IMR-90 (cell line): ENCODE data around the gene ERBB4. TPM values are rescaled to one million over a fixed set of nuclear protein-coding genes. Genes with fewer than 3 reads are reported as not detected.

Experiments used
- ATAC-seq: fragments of 200-7000 bp; cut with Tn5 transposase; 2 replicates; pipeline ENCODE4 v1.9.1; 2020; ENCODE audit warnings: low read depth, mild to moderate bottlenecking, moderate library complexity
- BruUV-seq: library from RNA; stranded (reverse); fragments of 400-500 nt; replicated peaks from 2 replicates; lab custom pipeline; 2021; lab: Mats Ljungman, UMichigan
- CTCF ChIA-PET: fragments of 300-600 bp; formaldehyde crosslinking; extraction: SDS; loops from one replicate; lab custom pipeline; 2021; ENCODE audit warnings: antibody characterized with exemption; lab: Yijun Ruan, JAX
- POLR2A ChIA-PET: fragments of 300-600 bp; sonication (Branson Sonifier 250); formaldehyde crosslinking; loops from one replicate; lab custom pipeline; 2022; ENCODE audit warnings: antibody characterized with exemption; ENCODE audit not compliant: unreplicated experiment; lab: Charles Lee
- DNase-seq: peaks from one replicate; pipeline ENCODE4 v3.0.0; 2013
- H2AFZ ChIP-seq: replicated peaks from 2 replicates; pipeline ENCODE3; 2013; ENCODE audit warnings: low read length, mild to moderate bottlenecking; ENCODE audit not compliant: poor library complexity
- H2AK5ac ChIP-seq: 2 replicates; pipeline ENCODE4 v1.6.1; 2013; ENCODE audit warnings: low read depth, low read length, inconsistent platforms
- H2AK9ac ChIP-seq: replicated peaks from 2 replicates; pipeline ENCODE3; 2013; ENCODE audit warnings: mild to moderate bottlenecking, low read depth, low read length, moderate library complexity; ENCODE audit not compliant: poor library complexity
- H2BK120ac ChIP-seq: 2 replicates; pipeline ENCODE4 v1.6.1; 2013; ENCODE audit warnings: low read depth, low read length, inconsistent platforms
- H2BK15ac ChIP-seq: 3 replicates; pipeline ENCODE4 v1.6.1; 2013; ENCODE audit warnings: low read depth, low read length, inconsistent platforms
- H2BK20ac ChIP-seq: 2 replicates; pipeline ENCODE4 v1.6.1; 2013; ENCODE audit warnings: low read depth, mild to moderate bottlenecking, inconsistent platforms, low read length, moderate library complexity
- H2BK5ac ChIP-seq: 2 replicates; pipeline ENCODE4 v1.6.1; 2013; ENCODE audit warnings: mild to moderate bottlenecking, low read depth, low read length, inconsistent platforms; ENCODE audit not compliant: poor library complexity, severe bottlenecking
- H3K14ac ChIP-seq: replicated peaks from 2 replicates; pipeline ENCODE4 v1.6.1; 2013; ENCODE audit warnings: low read depth, low read length, inconsistent platforms
- H3K18ac ChIP-seq: 2 replicates; pipeline ENCODE4 v1.6.1; 2013; ENCODE audit warnings: low read depth, low read length, control low read depth
- H3K23ac ChIP-seq: 2 replicates; pipeline ENCODE4 v1.6.1; 2013; ENCODE audit warnings: low read depth, low read length, inconsistent platforms
- H3K27ac ChIP-seq: 2 replicates; pipeline ENCODE4 v1.5.1; 2013; ENCODE audit warnings: mild to moderate bottlenecking, control low read depth, low read length; ENCODE audit not compliant: insufficient read depth
- H3K27me3 ChIP-seq: 2 replicates; pipeline ENCODE4 v1.6.1; 2013; ENCODE audit warnings: low read length; ENCODE audit not compliant: control insufficient read depth, insufficient read depth
- H3K36me3 ChIP-seq: 2 replicates; pipeline ENCODE4 v1.6.1; 2013; ENCODE audit warnings: low read length, mixed read lengths; ENCODE audit not compliant: control insufficient read depth, insufficient read depth
- H3K4ac ChIP-seq: 2 replicates; pipeline ENCODE4 v1.6.1; 2013; ENCODE audit warnings: low read depth, low read length, inconsistent platforms
- H3K4me1 ChIP-seq: 2 replicates; pipeline ENCODE4 v1.6.1; 2013; ENCODE audit warnings: low read length, mixed read lengths; ENCODE audit not compliant: control insufficient read depth, insufficient read depth
- H3K4me2 ChIP-seq: 2 replicates; pipeline ENCODE4 v1.6.1; 2013; ENCODE audit warnings: low read depth, mild to moderate bottlenecking, control low read depth, low read length, moderate library complexity
- H3K4me3 ChIP-seq: 2 replicates; pipeline ENCODE4 v1.5.1; 2013; ENCODE audit warnings: low read depth, mild to moderate bottlenecking, control low read depth, low read length, moderate library complexity; ENCODE audit not compliant: insufficient read depth
- H3K56ac ChIP-seq: 2 replicates; pipeline ENCODE4 v1.6.1; 2013; ENCODE audit warnings: low read length, inconsistent platforms; ENCODE audit not compliant: insufficient read depth; ENCODE audit errors: extremely low read depth
- H3K79me1 ChIP-seq, 2 experiments: 2 replicates each; pipeline ENCODE4 v1.6.1; 2013; ENCODE audit warnings: low read length in 2 of 2, inconsistent platforms in 1 of 2, low read depth in 1 of 2
- H3K9ac ChIP-seq: 2 replicates; pipeline ENCODE4 v1.6.1; 2013; ENCODE audit warnings: low read depth, low read length, control low read depth
- H3K9me1 ChIP-seq: 2 replicates; pipeline ENCODE4 v1.6.1; 2013; ENCODE audit warnings: low read length, inconsistent platforms; ENCODE audit not compliant: insufficient read depth
- H3K9me3 ChIP-seq: 2 replicates; pipeline ENCODE4 v1.6.1; 2013; ENCODE audit warnings: low read length; ENCODE audit not compliant: control insufficient read depth, insufficient read depth
- H4K20me1 ChIP-seq: 2 replicates; pipeline ENCODE4 v1.6.1; 2013; ENCODE audit warnings: low read length, inconsistent platforms; ENCODE audit not compliant: insufficient read depth
- H4K5ac ChIP-seq: 2 replicates; pipeline ENCODE4 v1.6.1; 2013; ENCODE audit warnings: mild to moderate bottlenecking, low read depth, low read length, control low read depth
- H4K8ac ChIP-seq, 2 experiments: 2 replicates each; pipeline ENCODE4 v1.6.1; 2013; ENCODE audit warnings: low read depth in 2 of 2, low read length in 2 of 2, control low read depth in 1 of 2, inconsistent platforms in 1 of 2
- H4K91ac ChIP-seq: 2 replicates; pipeline ENCODE4 v1.6.1; 2013; ENCODE audit warnings: low read depth, low read length, inconsistent platforms; ENCODE audit not compliant: insufficient read depth
- BHLHE40 ChIP-seq: fragments of 150-350 bp; IDR thresholded peaks from 2 replicates; pipeline ENCODE4 v1.6.1; 2016; ENCODE audit warnings: mild to moderate bottlenecking, low read depth, low read length
- CEBPB ChIP-seq: IDR thresholded peaks from 2 replicates; pipeline ENCODE4 v1.6.1; 2012; ENCODE audit warnings: low read depth, low read length, improper control_type of control experiment
- CHD1 ChIP-seq: IDR thresholded peaks from 2 replicates; pipeline ENCODE4 v1.6.1; 2012; ENCODE audit warnings: low read depth, low read length, improper control_type of control experiment
- CTCF ChIP-seq: conservative IDR thresholded peaks from 2 replicates; pipeline ENCODE4 v1.5.1; 2012; ENCODE audit warnings: mild to moderate bottlenecking, low read depth, low read length, improper control_type of control experiment
- ELK1 ChIP-seq: fragments of 150-350 bp; IDR thresholded peaks from 2 replicates; pipeline ENCODE4 v1.6.1; 2016; ENCODE audit warnings: low read depth, mild to moderate bottlenecking, low read length, moderate library complexity, borderline replicate concordance
- FOS ChIP-seq: fragments of 150-350 bp; IDR thresholded peaks from 2 replicates; pipeline ENCODE4 v1.6.1; 2016; ENCODE audit warnings: low read depth, low read length
- MAFK ChIP-seq: IDR thresholded peaks from 2 replicates; pipeline ENCODE4 v1.6.1; 2012; ENCODE audit warnings: low read depth, low read length, improper control_type of control experiment
- MXI1 ChIP-seq: IDR thresholded peaks from 2 replicates; pipeline ENCODE4 v1.6.1; 2012; ENCODE audit warnings: low read depth, mild to moderate bottlenecking, low read length, moderate library complexity, borderline replicate concordance
- RAD21 ChIP-seq: IDR thresholded peaks from 2 replicates; pipeline ENCODE4 v1.6.1; 2012; ENCODE audit warnings: low read length, improper control_type of control experiment
- RCOR1 ChIP-seq: IDR thresholded peaks from 2 replicates; pipeline ENCODE4 v1.6.1; 2012; ENCODE audit warnings: mild to moderate bottlenecking, low read length, improper control_type of control experiment; ENCODE audit not compliant: insufficient replicate concordance
- SMC3 ChIP-seq: fragments of 150-350 bp; IDR thresholded peaks from 2 replicates; pipeline ENCODE4 v1.6.1; 2016; ENCODE audit warnings: low read depth, mild to moderate bottlenecking, antibody characterized with exemption, low read length, moderate library complexity
- USF2 ChIP-seq: fragments of 150-350 bp; IDR thresholded peaks from 2 replicates; pipeline ENCODE4 v1.6.1; 2017; ENCODE audit warnings: mild to moderate bottlenecking, antibody characterized with exemption, low read length, low read depth
- WGBS, 2 experiments: methylation state at CpG; one replicate each; pipeline versions ENCODE4 v1.1.5 to v1.1.7; 2013; ENCODE audit warnings: missing lambda C conversion rate in 2 of 2; ENCODE audit not compliant: insufficient read length in 1 of 2; ENCODE audit errors: extremely low coverage in 2 of 2; 5-methylcytosine and 5-hydroxymethylcytosine counted together
- dilution Hi-C: fragments of 300-500 bp; cut with HindIII; formaldehyde crosslinking; loops from one replicate; pipeline ENCODE4 v1.14.3; 2018; ENCODE audit warnings: low sequenced_read_pairs; ENCODE audit not compliant: unreplicated experiment
- in situ Hi-C: fragments of 300-500 bp; cut with MboI; formaldehyde crosslinking; loops from 3 replicates; pipeline ENCODE4 v1.14.3; 2019; ENCODE audit warnings: low sequenced_read_pairs, inconsistent platforms, mixed read lengths
- intact Hi-C: fragments of 100-400 bp; cut with micrococcal nuclease; formaldehyde crosslinking; loops from 2 replicates; pipeline ENCODE4 v1.10.0; 2022
- polyA plus RNA-seq, 3 experiments: library from polyadenylated mRNA; depleted of rRNA; stranded (reverse); fragments of >200 nt; gene quantifications; 2 replicates each; pipeline ENCODE4 v1.2.3, GENCODE V29; 2012; ENCODE audit warnings: low replicate concordance in 1 of 3
- total RNA-seq: library from RNA; depleted of rRNA; stranded (reverse); fragments of >200 nt; gene quantifications from 2 replicates; pipeline ENCODE4 v1.2.3, GENCODE V29; 2012

Gene ERBB4
- total and polyA plus RNA-seq, 2 of the 4 experiments (the other 2 are of a cell fraction), result not detected

- in situ Hi-C loops (no loop called here), dilution Hi-C loops (no loop called here), intact Hi-C loops (loop anchor here (1.0 kb wide), 2 partner anchors 1094 to 1113 kb away; no protein-coding TSS in a partner anchor)
- H3K9me1 ChIP-seq, result no peaks in the 10 kb centered on the region
- no peak overlapping the region for H2AK5ac ChIP-seq
- ChIA-PET CTCF (interaction anchor here (1.0 to 1.9 kb wide), 3 partner anchors 35 to 1113 kb away, joined by 3 to 8 read pairs (median 6); no protein-coding TSS in a partner anchor), POLR2A (no interaction called here)
- no peaks in the 10 kb centered on the region for H3K27me3 ChIP-seq
- H3K14ac ChIP-seq, result no peak overlapping the region
- BruUV-seq, result no TSS peak
- ATAC-seq, result no peak
- TF ChIP-seq CTCF, result no peak
- no peak for TF ChIP-seq ELK1
- no peak for TF ChIP-seq BHLHE40
- no peak for TF ChIP-seq USF2
- no peak for TF ChIP-seq RCOR1
- no peak for TF ChIP-seq MXI1
- TF ChIP-seq RAD21, result no peak
- no peak for TF ChIP-seq MAFK
- no peak for TF ChIP-seq FOS
- no peak for TF ChIP-seq CHD1
- TF ChIP-seq CEBPB, result no peak
- TF ChIP-seq SMC3, result no peak
- H3K9ac ChIP-seq, result no peak overlapping the region
- H3K4me1 ChIP-seq, result no peaks in the 10 kb centered on the region
- no peak overlapping the region for H3K23ac ChIP-seq
- H3K4me3 ChIP-seq, result no peak overlapping the region
- H3K79me1 ChIP-seq, result no peaks in the 10 kb centered on the region
- no peak overlapping the region for H2BK120ac ChIP-seq
- H4K8ac ChIP-seq, result no peak overlapping the region
- no peak overlapping the region for H3K4ac ChIP-seq
- H4K5ac ChIP-seq, result no peak overlapping the region
- no peak overlapping the region for H2BK15ac ChIP-seq
- no peak for DNase-seq
- H4K91ac ChIP-seq, result no peak overlapping the region
- no peak overlapping the region for H2BK20ac ChIP-seq
- no CpG with 5 or more reads among the region's 6 CpGs for WGBS, 2 experiments
- H3K56ac ChIP-seq, result no peak overlapping the region
- peaks cover 2% of the 10 kb centered on the region; the same call in 1 of the 2 replicates for H3K9me3 ChIP-seq
- H3K4me2 ChIP-seq, result no peak overlapping the region
- H4K20me1 ChIP-seq, result no peaks in the 10 kb centered on the region
- no peak overlapping the region for H2BK5ac ChIP-seq
- no peak overlapping the region for H3K18ac ChIP-seq
- H2AFZ ChIP-seq, result no peak overlapping the region
- no peak overlapping the region for H3K27ac ChIP-seq
- H2AK9ac ChIP-seq, result no peak overlapping the region
- H3K36me3 ChIP-seq, result no peaks in the 10 kb centered on the region
Measured at GRCh38 chr2:211454679-211455078, 1083.9 kb downstream of the ERBB4 start.
